Head of caudate nucleus (tissue), 42 donors: Measurements from ENCODE around the gene POU2F1.

ENCODE experiments used
- DNase-seq, 42 donors: peaks; one replicate each; pipeline versions ENCODE4 v3.0.0 to v3.0.0-alpha.2; 2020 to 2021; ENCODE audit warnings: mixed read lengths in 7 of 42
- intact Hi-C: fragments of 100-400 bp; cut with DNase I; formaldehyde crosslinking; loops from one replicate; pipeline ENCODE4 v1.15.0; 2022

The POU2F1 gene

GRCh38 chr1:167465743-167466142 is 245.1 kb downstream of the POU2F1 start:
- intact Hi-C loops, result no loop called here

GRCh38 chr1:167467126-167467710 is 246.5 kb downstream of the POU2F1 start:
- intact Hi-C loops, result no loop called here
- DNase-seq, result no peak

More at GRCh38 chr1:167465743-167466142, 245.1 kb downstream of the POU2F1 start:
- no peak for DNase-seq

GRCh38 chr1:167467752-167468151 is 247.1 kb downstream of the POU2F1 start:
- intact Hi-C loops, result no loop called here
- DNase-seq, result no peak

GRCh38 chr1:167469280-167469965 is 248.7 kb downstream of the POU2F1 start:
- intact Hi-C loops, result no loop called here
- no peak for DNase-seq

- no peak for DNase-seq
- intact Hi-C loops, result no loop called here
These were observed 250.9 kb downstream of the POU2F1 start for GRCh38 chr1:167471568-167471967.

- intact Hi-C loops, result no loop called here
- peak in 36 of 42 donors; percentile 13 to 83 (median 48) for DNase-seq
These were observed 252.3 kb downstream of the POU2F1 start for GRCh38 chr1:167472752-167473521.

- no peak for DNase-seq
- intact Hi-C loops, result no loop called here
These were observed 253.1 kb downstream of the POU2F1 start for GRCh38 chr1:167473761-167474160.

GRCh38 chr1:167474191-167474641 is 253.5 kb downstream of the POU2F1 start:
- intact Hi-C loops, result no loop called here
- DNase-seq, result peak in 16 of 42 donors; percentile 16 to 62 (median 36)

GRCh38 chr1:167476061-167476460 is 255.4 kb downstream of the POU2F1 start:
- no peak for DNase-seq
- intact Hi-C loops, result no loop called here
